ENCODE results near the gene MTNR1A.
"Not testable (repeated sequence)": the region's sequence is repeated elsewhere in the genome, so short reads cannot be mapped to it uniquely, and the experiment has no call there.

- not testable (repeated sequence) for TF ChIP-seq SP1 (IDR thresholded peaks at IDR 0.05); PKNOX1 (IDR thresholded peaks at IDR 0.05); LEF1 (IDR thresholded peaks at IDR 0.05; ENCODE audit: borderline replicate concordance)
These were observed 31.4 kb downstream of the MTNR1A start for GRCh38 chr4:186523927-186524326.

Data from HEK293T (cell line).